HG02884 (cell line): ENCODE results near the gene RSBN1.
"Not testable (repeated sequence)": the region's sequence is repeated elsewhere in the genome, so short reads cannot be mapped to it uniquely, and the experiment has no call there.

Source experiments
- ATAC-seq: cut with Tn5 transposase; IDR thresholded peaks from one replicate; pipeline ENCODE4 v1.9.1; 2021; ENCODE audit warnings: mild to moderate bottlenecking, moderate library complexity; ENCODE audit not compliant: unreplicated experiment

Gene RSBN1

DNA sequence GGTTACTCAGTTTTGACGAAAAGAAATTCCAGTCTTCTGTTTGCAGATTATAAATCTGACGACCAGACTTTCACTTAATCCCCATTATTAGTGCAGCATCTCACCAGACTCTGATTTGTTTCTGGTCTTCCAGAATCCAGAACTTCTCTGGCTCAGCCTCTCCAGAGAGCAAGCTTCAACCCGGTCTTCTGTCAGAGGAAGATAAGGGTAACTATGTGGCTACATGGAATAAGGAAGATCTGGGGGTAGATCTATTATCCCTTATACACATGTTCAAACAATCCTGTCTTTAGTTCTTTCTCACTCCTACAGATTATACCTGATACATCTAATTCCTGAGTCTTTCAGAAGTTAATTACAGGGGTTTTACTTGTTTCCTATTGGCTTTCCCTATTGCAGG, 62.9 kb downstream of the RSBN1 start:
- ATAC-seq, result no peak

DNA sequence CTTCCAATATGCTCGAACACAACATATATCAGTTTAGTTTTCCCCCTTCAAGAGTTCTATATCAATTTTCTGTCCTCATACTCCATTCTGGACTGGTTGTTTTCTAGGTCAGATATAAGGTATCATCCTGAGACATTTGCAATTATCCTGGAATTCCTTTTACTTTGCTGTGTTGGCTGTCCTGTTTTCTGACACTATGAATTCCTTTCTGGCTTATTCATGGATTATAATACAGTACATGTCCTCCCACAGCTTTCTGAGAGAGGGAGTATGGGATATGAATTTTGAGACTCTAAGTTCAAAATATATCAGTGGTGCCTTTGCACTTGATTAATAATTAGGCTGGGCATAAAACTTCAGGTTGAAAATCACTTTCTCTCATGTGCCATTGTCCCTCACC, 64.9 kb downstream of the RSBN1 start:
- ATAC-seq, result no peak

DNA sequence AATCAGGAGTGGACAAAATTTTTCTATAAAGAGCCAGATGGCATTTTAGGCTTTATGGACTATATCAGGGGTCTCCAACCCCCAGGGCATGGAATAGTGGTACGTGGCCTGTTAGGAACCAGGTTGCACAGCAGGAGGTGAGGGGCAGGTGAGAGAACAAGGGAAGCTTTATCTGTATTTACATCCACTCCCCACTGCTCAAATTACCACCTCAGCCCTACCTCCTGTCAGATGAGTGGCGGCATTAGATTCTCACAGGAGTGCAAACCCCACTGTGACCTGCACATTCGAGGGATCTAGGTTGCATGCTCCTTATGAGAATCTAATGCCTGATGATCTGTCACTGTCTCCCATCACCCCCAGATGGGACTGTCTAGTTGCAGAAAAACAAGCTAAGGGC, 66.9 kb downstream of the RSBN1 start:
- ATAC-seq, result no peak

DNA sequence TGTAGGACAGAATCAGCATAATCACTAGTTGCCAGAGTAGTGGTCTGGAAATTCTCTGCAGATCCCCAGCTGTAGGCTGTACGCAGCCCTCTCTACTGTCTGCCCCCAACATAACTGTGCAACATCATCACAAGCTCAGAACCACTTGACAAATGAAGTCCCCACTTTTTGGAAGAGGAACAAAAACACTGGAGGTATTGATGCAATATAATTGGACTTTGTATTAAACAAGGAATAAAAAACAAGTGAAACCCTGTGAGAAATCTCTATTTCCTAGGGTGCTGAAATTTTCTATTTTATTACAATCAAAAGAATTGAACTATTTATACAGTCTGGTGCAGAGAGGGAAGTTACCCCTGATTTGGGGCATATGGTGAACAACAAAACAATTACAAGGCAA, 68.2 kb downstream of the RSBN1 start:
- no peak for ATAC-seq

DNA sequence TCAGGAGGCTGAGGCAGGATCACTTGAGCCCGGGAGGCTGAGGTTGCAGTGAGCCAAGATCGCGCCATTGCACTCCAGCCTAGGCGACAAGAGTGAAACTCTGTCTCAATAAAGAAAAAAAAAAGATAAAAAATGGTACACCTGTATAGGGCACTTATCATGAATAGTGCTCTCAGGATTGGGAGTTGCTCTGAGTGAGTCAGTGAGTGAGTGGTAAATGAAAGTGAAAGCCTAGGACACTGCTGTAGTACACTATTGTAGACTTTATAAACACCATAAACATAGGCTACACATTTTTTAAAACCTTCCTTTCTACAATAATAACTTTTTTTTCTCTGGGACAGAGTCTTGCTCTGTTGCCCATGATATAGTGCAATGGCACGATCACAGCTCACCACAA, 69.8 kb downstream of the RSBN1 start:
- ATAC-seq, result no peak

DNA sequence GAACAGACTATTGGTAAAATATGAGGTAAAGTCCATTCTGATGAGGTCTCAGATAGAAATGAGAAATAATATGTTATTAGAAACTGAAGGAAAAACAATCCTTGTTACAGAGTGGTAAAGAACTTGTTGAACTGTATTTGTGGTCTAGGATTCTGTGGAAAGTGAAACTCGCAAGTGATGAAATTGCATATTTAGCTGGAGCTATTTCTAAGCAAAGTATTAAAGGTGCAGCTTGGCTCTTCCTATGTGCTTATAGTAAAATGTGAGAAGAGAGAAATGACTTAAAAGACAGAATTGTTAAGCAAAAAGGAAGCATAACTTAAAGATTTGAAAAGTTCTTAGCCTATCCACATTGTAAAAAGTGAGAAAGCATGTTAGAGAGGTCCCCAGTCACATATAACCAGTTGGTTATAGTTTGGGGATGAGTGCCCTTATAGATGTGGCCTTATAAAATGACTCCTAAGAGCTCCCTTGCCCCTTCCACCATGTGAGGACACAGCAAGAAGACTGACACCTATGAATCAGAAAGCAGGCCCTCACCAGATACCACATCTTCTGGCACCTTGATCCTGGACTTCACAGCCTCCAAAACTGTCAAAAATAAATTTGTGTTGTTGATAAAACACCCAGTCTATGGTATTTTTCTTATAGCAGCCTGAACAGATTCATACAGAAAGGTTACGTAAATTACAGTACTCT, 77.8 kb downstream of the RSBN1 start:
- ATAC-seq, result no peak

DNA sequence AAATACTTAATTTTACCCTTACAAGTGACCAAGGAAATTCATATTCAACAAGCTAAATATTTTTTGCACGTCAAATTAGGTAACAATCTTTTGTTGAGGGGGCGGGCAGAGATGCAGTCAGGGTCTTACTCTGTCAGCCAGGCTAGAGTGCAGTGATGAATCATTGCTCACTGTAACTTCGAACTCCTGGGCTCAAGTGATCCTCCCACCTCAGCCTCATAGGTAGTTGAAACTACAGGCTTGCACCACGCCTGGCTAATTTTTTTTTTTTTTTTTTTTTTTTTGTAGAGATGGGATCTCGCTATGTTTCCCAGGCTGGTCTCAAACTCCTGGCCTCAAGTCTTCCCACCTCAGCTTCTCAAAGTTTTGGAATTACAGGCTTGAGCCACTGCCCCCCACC, 79.5 kb downstream of the RSBN1 start:
- ATAC-seq, result no peak

DNA sequence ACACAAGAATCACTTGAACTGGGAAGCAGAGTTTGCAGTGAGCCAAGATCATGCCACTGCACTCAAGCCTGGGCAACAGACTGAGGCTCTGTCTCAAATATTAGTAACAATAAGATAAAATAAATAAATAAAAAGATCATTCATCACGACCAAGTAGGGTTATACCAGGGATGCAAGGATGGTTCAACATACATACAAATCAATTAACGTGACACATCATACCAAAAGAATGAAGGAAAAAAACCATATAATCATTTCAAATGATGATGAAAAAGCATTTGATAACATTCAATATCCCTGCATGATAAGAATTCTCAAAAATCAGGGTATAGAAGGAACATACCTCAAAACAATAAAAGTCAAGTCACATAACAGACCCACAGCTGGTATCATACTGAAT, 91.3 kb downstream of the RSBN1 start:
- ATAC-seq, result no peak

DNA sequence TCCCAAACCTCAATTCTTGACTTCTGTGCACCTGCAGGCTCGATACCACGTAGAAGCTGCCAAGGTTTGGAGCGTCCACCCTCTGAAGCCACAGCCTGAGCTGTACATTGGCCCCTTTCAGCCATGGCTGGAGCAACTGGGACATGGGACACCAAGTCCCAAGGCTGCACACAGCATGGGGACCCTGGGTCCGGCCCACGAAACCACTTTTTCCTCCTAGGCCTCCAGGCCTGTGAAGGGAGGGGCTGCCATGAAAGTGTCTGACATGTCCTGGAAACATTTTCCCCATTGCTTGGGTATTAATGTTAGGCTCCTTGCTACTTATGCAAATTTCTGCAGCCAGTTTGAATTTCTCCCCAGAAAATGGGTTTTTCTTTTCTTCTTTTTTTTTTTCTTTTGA, 93.7 kb downstream of the RSBN1 start:
- not testable (repeated sequence) for ATAC-seq

DNA sequence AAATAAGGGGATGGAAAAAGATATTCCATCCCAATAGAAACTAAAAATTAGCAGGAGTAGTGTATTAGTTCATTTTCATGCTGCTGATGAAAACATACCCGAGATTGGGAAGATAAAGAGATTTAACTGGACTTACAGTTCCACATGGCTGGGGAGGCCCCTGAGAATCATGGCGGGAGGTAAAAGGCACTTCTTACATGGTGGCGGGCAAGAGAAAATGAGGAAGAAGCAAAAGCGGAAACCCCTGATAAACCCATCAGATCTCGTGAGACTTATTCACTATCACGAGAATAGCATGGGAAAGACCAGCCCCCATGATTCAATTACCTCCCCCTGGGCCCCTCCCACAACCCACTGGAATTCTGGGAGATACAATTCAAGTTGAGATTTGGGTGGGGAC, 94.8 kb downstream of the RSBN1 start:
- ATAC-seq, result not testable (repeated sequence)

DNA sequence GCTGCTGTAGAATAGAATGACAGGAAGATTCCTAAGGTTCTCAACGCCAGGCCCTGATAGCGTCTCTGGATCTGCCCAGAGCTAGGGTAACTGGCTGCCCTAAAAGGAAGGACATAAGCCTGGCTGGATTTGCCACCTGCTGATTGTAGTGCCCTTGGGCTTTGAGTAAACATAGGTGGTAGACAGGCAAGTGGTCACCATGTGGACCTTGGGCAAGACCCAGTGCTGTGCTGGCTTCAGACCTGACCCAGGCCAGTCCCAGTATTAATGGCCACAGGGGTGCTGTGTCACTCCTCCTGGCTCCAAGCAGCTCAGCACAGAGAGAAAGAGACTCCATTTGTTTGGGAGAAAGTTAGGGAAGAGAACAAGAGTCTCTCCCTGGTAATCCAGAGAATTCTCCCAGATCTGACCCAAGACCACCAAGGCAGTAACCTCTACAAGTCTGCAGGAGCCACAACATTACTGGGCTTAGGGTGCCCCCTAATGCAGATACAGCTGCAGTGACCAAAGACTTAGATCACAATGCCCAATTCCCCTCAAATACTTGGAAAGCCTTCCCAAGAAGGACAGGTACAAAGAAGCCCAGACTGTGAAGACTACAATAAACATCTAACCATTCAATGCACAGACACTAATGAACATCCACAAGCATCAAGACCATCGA, 97.5 kb downstream of the RSBN1 start:
- no peak for ATAC-seq
